H1 (cell line): ENCODE data around the gene LRRC56.

Experiments used
- CBX5 ChIP-seq: fragments of 300-800, 300-1000 bp; sonication (generic); IDR thresholded peaks from 2 replicates; pipeline ENCODE4 v1.7.1; 2016; ENCODE audit warnings: antibody characterized with exemption, low read length, low read depth
- EP300 ChIP-seq, 2 experiments: IDR thresholded peaks; 1 replicate in 1 of 2; 2 replicates in 1 of 2; pipeline ENCODE4 v1.6.1; 2011 to 2012; ENCODE audit warnings: low read depth in 2 of 2, low read length in 2 of 2, mild to moderate bottlenecking in 2 of 2, borderline replicate concordance in 1 of 2, inconsistent platforms in 1 of 2, moderate library complexity in 1 of 2
- EZH2 ChIP-seq: fragments of 200-600 bp; sonication (generic); IDR thresholded peaks from 2 replicates; pipeline ENCODE4 v1.7.1; 2012; ENCODE audit warnings: low read depth, mild to moderate bottlenecking, moderate library complexity, low read length, inconsistent platforms; ENCODE audit not compliant: severe bottlenecking
- JUND ChIP-seq: IDR thresholded peaks from 2 replicates; pipeline ENCODE4 v1.6.1; 2011; ENCODE audit warnings: mild to moderate bottlenecking, improper control_type of control experiment, low read length
- KDM1A ChIP-seq: fragments of 200-600, 300-600 bp; sonication (generic); IDR thresholded peaks from 2 replicates; pipeline ENCODE4 v1.7.1; 2016; ENCODE audit warnings: mild to moderate bottlenecking, low read length, borderline replicate concordance
- POLR2A ChIP-seq, 2 experiments: IDR thresholded peaks; 1 replicate in 1 of 2; 2 replicates in 1 of 2; pipeline ENCODE4 v1.6.1; 2011; ENCODE audit warnings: low read depth in 2 of 2, low read length in 2 of 2, mild to moderate bottlenecking in 2 of 2; ENCODE audit errors: control extremely low read depth in 1 of 2
- SIX5 ChIP-seq: IDR thresholded peaks from 2 replicates; pipeline ENCODE4 v1.6.1; 2011; ENCODE audit warnings: mild to moderate bottlenecking, low read depth, low read length
- SRF ChIP-seq: IDR thresholded peaks from 2 replicates; pipeline ENCODE4 v1.6.1; 2011; ENCODE audit warnings: mild to moderate bottlenecking, low read depth, low read length, moderate library complexity
- TAF1 ChIP-seq: IDR thresholded peaks from 2 replicates; pipeline ENCODE4 v1.6.1; 2011; ENCODE audit warnings: mild to moderate bottlenecking, low read depth, low read length
- YY1 ChIP-seq: IDR thresholded peaks from 2 replicates; pipeline ENCODE4 v1.6.1; 2011; ENCODE audit warnings: low read depth, mild to moderate bottlenecking, low read length
- TF ChIP-seq, protein P1 (sequence below), 3 experiments: IDR thresholded peaks; 1 replicate in 2 of 3; 2 replicates in 1 of 3; pipeline versions ENCODE4 v1.5.1 to v1.6.1; 2011; ENCODE audit warnings: low read length in 3 of 3, mild to moderate bottlenecking in 3 of 3, inconsistent platforms in 2 of 3, low read depth in 1 of 3, moderate library complexity in 1 of 3; ENCODE audit not compliant: insufficient read depth in 1 of 3; ENCODE audit errors: control extremely low read depth in 1 of 3

DNA sequence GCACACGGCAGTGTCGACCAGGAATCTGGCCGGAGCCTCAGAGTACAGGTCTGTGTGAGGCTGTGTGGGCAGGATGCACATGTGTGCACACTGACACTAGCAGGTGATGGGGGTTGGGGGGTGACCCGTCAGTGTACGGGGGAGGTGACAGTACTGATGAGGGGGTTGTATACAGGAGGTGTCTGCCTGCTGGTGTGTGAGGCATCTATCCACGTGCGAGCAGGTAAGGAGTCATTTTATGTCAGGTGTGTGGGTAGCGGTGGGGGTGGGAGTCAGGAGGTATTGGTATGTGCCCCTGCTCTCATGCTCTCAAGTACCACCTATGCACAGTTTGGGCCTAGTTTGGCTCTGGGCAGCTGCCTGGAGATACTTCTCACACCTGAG is 34.5 kb downstream of the LRRC56 start:
- TF ChIP-seq, protein P1, sequence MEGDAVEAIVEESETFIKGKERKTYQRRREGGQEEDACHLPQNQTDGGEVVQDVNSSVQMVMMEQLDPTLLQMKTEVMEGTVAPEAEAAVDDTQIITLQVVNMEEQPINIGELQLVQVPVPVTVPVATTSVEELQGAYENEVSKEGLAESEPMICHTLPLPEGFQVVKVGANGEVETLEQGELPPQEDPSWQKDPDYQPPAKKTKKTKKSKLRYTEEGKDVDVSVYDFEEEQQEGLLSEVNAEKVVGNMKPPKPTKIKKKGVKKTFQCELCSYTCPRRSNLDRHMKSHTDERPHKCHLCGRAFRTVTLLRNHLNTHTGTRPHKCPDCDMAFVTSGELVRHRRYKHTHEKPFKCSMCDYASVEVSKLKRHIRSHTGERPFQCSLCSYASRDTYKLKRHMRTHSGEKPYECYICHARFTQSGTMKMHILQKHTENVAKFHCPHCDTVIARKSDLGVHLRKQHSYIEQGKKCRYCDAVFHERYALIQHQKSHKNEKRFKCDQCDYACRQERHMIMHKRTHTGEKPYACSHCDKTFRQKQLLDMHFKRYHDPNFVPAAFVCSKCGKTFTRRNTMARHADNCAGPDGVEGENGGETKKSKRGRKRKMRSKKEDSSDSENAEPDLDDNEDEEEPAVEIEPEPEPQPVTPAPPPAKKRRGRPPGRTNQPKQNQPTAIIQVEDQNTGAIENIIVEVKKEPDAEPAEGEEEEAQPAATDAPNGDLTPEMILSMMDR (IDR thresholded peaks at IDR 0.05; ENCODE audit: control extremely low read depth in 1 of 3, insufficient read depth in 1 of 3, low read depth in 1 of 3, low read length in 3 of 3), result no peak
- no peak for TF ChIP-seq SIX5
- TF ChIP-seq EP300 (IDR thresholded peaks at IDR 0.05; ENCODE audit: borderline replicate concordance in 1 of 2, low read depth in 2 of 2, low read length in 2 of 2), result no peak
- TF ChIP-seq TAF1, result no peak
- TF ChIP-seq CBX5, result no peak
- no peak for TF ChIP-seq YY1
- TF ChIP-seq POLR2A (IDR thresholded peaks at IDR 0.05; ENCODE audit: control extremely low read depth in 1 of 2, low read depth in 2 of 2, low read length in 2 of 2), result no peak
- TF ChIP-seq EZH2, result no peak
- no peak for TF ChIP-seq KDM1A
- no peak for TF ChIP-seq SRF
- no peak for TF ChIP-seq JUND
